ENCODE results near the gene SEC63.
"Not testable (repeated sequence)": the region's sequence is repeated elsewhere in the genome, so short reads cannot be mapped to it uniquely, and the experiment has no call there.

The SEC63 gene

DNA sequence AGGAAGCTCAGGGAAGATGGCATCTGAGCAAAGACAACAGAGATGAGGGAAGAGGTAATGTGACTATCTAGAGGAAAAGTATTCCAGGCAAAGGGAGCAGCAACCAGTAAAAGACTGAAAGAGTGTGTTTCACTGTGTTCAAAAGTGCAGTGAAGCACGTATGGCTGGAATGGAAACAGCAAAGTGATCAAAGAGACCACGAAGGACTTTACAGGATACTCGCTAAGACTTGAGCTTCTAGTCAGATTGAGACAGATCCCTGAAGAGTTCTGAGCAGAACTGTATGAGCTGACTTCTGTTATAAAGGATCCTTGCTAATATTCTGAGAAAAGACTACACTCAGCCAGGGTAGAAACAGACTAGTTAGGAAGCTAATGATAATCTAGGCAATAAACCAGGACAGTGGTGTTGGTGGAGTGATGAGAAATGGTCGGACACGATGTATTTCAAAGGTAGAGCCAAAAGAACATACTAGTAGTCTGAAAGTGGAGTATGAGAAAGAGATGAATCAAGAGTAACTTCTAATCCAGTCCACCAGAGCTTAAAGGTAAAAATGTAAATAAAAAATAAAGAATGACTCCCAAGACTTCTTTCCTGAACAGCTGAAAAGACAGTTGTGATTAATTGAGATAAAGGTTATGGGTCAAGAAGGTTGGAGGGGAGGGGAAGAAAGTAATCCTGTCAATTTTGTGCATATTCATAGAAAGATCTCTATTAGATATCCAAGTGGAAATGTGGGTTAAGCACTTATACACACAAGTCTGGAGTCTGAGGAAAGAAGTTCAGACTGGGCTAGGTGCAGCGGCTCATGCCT is 14.2 kb downstream of the SEC63 start:
- DNase-seq (ENCODE audit: extremely low read depth, insufficient read length), result no peak
- Histone ChIP-seq H3K27me3 (replicated peaks; ENCODE audit: control insufficient read depth, insufficient read depth, low read length) (no peaks in the 10 kb centered on the region), H3K36me3 (ENCODE audit: control insufficient read depth, insufficient read depth, low read length) (peaks cover 1% of the 10 kb centered on the region; the same call in 1 of the 2 replicates), H3K4me3 (replicated peaks; ENCODE audit: low read depth, low read length) (no peak overlapping the region)
- TF ChIP-seq, protein P1, sequence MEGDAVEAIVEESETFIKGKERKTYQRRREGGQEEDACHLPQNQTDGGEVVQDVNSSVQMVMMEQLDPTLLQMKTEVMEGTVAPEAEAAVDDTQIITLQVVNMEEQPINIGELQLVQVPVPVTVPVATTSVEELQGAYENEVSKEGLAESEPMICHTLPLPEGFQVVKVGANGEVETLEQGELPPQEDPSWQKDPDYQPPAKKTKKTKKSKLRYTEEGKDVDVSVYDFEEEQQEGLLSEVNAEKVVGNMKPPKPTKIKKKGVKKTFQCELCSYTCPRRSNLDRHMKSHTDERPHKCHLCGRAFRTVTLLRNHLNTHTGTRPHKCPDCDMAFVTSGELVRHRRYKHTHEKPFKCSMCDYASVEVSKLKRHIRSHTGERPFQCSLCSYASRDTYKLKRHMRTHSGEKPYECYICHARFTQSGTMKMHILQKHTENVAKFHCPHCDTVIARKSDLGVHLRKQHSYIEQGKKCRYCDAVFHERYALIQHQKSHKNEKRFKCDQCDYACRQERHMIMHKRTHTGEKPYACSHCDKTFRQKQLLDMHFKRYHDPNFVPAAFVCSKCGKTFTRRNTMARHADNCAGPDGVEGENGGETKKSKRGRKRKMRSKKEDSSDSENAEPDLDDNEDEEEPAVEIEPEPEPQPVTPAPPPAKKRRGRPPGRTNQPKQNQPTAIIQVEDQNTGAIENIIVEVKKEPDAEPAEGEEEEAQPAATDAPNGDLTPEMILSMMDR (IDR thresholded peaks at IDR 0.05; ENCODE audit: insufficient read depth, low read length, poor library complexity, severe bottlenecking), result no peak

DNA sequence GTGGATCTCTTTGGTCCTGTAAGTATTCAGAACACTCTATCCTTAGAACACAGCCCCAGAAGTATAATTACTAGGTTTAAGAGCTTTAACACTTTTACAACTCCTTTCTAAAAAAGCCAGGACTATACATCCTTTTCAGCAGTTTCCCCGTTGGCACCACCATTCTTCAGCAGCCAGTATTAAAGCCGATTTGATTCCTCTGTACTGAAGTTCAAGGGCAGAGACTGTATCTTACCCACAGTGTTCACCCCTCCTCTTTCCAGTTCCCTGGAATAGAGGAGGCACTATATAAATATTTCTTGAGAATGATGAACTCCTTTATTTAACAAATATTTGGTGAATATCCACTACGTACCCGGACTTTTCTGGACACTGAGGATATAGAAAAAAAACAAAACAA is 15.9 kb downstream of the SEC63 start:
- Histone ChIP-seq H3K27me3 (replicated peaks; ENCODE audit: control insufficient read depth, insufficient read depth, low read length) (no peaks in the 10 kb centered on the region), H3K4me3 (replicated peaks; ENCODE audit: low read depth, low read length) (no peak overlapping the region), H3K36me3 (ENCODE audit: control insufficient read depth, insufficient read depth, low read length) (peaks cover 1% of the 10 kb centered on the region; the same call in 1 of the 2 replicates)
- TF ChIP-seq, protein P1 (IDR thresholded peaks at IDR 0.05; ENCODE audit: insufficient read depth, low read length, poor library complexity, severe bottlenecking), result no peak
- no peak for DNase-seq (ENCODE audit: extremely low read depth, insufficient read length)

DNA sequence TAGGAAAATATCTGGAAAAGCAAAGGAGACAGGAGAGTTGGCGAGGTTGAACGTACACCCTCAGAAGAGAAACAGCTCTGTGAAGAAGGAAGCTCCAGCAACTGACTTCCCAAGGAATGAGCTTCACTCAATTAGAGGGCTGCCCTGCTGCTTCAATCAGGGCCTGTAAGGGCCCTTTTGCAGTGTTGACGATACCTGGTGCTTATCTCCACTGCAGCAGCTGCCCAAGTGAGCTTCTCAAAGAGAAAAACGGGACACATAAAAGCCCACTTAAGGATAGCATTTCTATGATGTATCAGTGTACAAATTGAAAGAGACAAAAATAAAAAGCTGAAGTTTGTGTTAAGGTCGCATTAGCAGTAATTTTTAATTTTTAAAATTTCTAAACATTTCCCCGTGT is 16.4 kb downstream of the SEC63 start:
- Histone ChIP-seq H3K4me3 (replicated peaks; ENCODE audit: low read depth, low read length) (no peak overlapping the region), H3K36me3 (ENCODE audit: control insufficient read depth, insufficient read depth, low read length) (peaks cover 1% of the 10 kb centered on the region; the same call in 1 of the 2 replicates), H3K27me3 (replicated peaks; ENCODE audit: control insufficient read depth, insufficient read depth, low read length) (no peaks in the 10 kb centered on the region)
- DNase-seq (ENCODE audit: extremely low read depth, insufficient read length), result no peak
- TF ChIP-seq, protein P1 (IDR thresholded peaks at IDR 0.05; ENCODE audit: insufficient read depth, low read length, poor library complexity, severe bottlenecking), result no peak

DNA sequence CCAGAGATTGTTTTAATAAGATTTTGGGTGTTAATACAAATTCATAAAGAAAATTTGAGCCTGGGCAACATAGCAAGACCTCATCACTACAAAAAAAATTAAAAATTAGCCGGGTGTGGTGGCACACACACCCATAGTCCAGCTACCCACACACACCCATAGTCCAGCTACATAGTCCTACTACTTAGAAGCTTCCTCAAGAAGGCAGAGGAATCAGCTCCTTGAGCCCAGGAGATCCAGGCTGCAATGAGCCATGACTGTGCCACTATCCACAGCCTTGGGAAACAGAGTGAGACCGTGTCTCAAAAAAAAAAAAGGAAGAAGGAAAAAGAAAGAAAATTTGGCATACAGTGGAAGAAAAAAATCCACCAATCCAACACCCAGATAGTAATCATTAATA is 16.8 kb downstream of the SEC63 start:
- Histone ChIP-seq H3K4me3 (replicated peaks; ENCODE audit: low read depth, low read length) (no peak overlapping the region), H3K27me3 (replicated peaks; ENCODE audit: control insufficient read depth, insufficient read depth, low read length) (no peaks in the 10 kb centered on the region), H3K36me3 (ENCODE audit: control insufficient read depth, insufficient read depth, low read length) (peaks cover 1% of the 10 kb centered on the region; the same call in 1 of the 2 replicates)
- TF ChIP-seq, protein P1 (IDR thresholded peaks at IDR 0.05; ENCODE audit: insufficient read depth, low read length, poor library complexity, severe bottlenecking), result no peak
- no peak for DNase-seq (ENCODE audit: extremely low read depth, insufficient read length)

DNA sequence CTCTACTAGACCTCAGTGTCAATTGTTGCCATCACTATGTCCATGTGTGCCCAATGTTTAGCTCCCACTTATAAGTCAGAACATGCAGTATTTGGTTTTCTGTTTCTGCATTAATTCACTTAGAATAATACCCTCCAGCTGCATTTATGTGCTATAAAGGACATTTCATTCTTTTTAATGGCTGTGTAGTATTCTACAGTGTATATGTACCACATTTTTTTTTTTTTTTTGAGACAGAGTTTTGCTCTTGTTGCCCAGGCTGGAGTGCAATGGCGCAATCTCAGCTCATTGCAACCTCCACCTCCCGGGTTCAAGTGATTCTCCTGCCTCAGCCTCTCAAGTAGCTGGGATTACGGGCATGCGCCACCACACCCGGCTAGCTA is 21.1 kb downstream of the SEC63 start:
- not testable (repeated sequence) for H3K4me3 ChIP-seq (replicated peaks; ENCODE audit: low read depth, low read length); DNase-seq (ENCODE audit: extremely low read depth, insufficient read length); H3K27me3 ChIP-seq (replicated peaks; ENCODE audit: control insufficient read depth, insufficient read depth, low read length); H3K36me3 ChIP-seq (ENCODE audit: control insufficient read depth, insufficient read depth, low read length)

DNA sequence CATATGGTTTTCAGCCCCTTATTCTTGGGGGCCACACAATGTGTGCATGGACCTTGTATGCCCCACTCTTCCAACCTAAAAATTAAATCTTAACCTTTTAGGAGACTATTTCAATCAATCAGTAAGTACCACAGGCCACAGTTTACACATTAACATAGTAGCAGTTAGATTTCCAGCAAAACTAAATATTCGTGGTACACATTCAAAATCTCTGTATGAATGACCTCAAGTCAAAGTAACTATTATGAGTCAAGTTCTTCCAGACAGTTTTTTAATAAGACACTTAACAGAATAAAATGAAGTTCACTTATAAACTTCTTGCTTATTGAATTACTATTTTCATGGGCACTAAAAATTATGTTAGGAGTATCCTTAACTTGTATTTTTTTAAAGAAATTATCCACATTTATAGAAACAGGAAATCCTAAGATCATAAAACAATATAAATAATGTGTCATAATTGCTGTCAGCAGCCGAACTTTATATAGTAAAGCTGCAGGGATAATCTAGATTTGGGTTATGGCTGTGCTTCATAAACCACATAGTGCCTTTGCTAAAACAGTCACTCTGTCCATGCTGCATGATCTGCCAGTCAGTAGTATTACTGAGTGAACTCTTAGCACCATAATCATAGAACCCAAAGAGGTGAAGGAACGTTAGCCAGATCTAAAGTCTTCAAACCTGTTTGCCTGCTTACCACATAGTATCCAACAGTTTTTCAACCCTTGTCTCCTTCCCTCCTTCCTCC is 21.7 kb downstream of the SEC63 start:
- no peak overlapping the region for H3K4me3 ChIP-seq (replicated peaks; ENCODE audit: low read depth, low read length)
- no peaks in the 10 kb centered on the region for H3K27me3 ChIP-seq (replicated peaks; ENCODE audit: control insufficient read depth, insufficient read depth, low read length)
- TF ChIP-seq, protein P1 (IDR thresholded peaks at IDR 0.05; ENCODE audit: insufficient read depth, low read length, poor library complexity, severe bottlenecking), result no peak
- no peak for DNase-seq (ENCODE audit: extremely low read depth, insufficient read length)
- no peaks in the 10 kb centered on the region for H3K36me3 ChIP-seq (ENCODE audit: control insufficient read depth, insufficient read depth, low read length)

DNA sequence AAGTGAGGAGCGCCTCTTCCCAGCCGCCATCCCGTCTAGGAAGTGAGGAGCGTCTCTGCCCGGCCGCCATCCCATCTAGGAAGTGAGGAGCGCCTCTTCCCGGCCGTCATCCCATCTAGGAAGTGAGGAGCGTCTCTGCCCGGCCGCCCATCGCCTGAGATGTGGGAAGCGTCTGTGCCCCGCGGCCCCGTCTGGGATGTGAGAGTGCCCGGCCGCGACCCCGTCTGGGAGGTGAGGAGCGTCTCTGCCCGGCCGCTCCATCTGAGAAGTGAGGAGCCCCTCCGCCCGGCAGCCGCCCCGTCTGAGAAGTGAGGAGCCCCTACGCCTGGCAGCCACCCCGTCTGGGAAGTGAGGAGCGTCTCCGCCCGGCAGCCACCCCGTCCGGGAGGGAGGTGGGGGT is 23.8 kb downstream of the SEC63 start:
- DNase-seq (ENCODE audit: extremely low read depth, insufficient read length); H3K27me3 ChIP-seq (replicated peaks; ENCODE audit: control insufficient read depth, insufficient read depth, low read length); H3K36me3 ChIP-seq (ENCODE audit: control insufficient read depth, insufficient read depth, low read length); H3K4me3 ChIP-seq (replicated peaks; ENCODE audit: low read depth, low read length): not testable (repeated sequence)

Measured in GM06990 (cell line).